ENCODE results near the gene ZNF232.
"Not testable (repeated sequence)": the region's sequence is repeated elsewhere in the genome, so short reads cannot be mapped to it uniquely, and the experiment has no call there.

DNA sequence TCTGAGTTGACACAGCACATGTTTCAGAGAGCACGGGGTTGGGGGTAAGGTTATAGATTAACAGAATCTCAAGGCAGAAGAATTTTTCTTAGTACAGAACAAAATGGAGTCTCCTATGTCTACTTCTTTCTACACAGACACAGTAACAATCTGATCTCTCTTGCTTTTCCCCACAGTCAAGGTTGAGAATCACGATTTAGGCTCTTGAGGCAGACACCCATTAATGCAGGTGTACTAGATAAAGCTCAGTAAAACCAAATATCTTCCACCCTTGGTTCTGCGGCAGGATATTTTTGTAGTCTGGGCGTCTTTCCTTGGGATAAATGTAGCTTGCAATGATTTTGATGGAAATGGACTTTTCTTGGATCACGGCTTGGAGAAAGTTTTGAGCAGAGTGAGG is 36.2 kb downstream of the ZNF232 start:
- TF ChIP-seq, protein P1, sequence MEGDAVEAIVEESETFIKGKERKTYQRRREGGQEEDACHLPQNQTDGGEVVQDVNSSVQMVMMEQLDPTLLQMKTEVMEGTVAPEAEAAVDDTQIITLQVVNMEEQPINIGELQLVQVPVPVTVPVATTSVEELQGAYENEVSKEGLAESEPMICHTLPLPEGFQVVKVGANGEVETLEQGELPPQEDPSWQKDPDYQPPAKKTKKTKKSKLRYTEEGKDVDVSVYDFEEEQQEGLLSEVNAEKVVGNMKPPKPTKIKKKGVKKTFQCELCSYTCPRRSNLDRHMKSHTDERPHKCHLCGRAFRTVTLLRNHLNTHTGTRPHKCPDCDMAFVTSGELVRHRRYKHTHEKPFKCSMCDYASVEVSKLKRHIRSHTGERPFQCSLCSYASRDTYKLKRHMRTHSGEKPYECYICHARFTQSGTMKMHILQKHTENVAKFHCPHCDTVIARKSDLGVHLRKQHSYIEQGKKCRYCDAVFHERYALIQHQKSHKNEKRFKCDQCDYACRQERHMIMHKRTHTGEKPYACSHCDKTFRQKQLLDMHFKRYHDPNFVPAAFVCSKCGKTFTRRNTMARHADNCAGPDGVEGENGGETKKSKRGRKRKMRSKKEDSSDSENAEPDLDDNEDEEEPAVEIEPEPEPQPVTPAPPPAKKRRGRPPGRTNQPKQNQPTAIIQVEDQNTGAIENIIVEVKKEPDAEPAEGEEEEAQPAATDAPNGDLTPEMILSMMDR (IDR thresholded peaks at IDR 0.05): not testable (repeated sequence)
- TF ChIP-seq EZH2 (IDR thresholded peaks at IDR 0.05; ENCODE audit: borderline replicate concordance, insufficient read depth, low read depth, low read length, poor library complexity, severe bottlenecking): not testable (repeated sequence)

Measured in B cell (primary cell).